T-helper 17 cell (primary cell): ENCODE measurements around the gene PSTK. TPM values are rescaled to one million over a fixed set of nuclear protein-coding genes. Genes with fewer than 3 reads are reported as not detected.

Experiments
- total RNA-seq, 4 donors: library from RNA in 2 of 4; stranded (reverse) in 2 of 4; gene quantifications; one replicate each; pipeline ENCODE4 v1.2.3 and lab custom pipeline; 2022 to 2026

PSTK gene
- total RNA-seq, 2 donors from 2014 or later, result 10.3 to 10.5 TPM

Other genes with a start within 250 kb of the PSTK start
- under 1 TPM; 0.73 to 0.82 TPM for gene CUZD1, start 134.5 kb upstream of the PSTK start, total RNA-seq
- gene FAM24B, start 100.8 kb upstream of the PSTK start, total RNA-seq, result 10 to 100 TPM in 1 of 2 donors, 1 to 10 TPM in 1; 9.0 to 10.7 TPM
- gene FAM24A, start 69.8 kb upstream of the PSTK start, total RNA-seq, result not detected
- gene C10orf88, start 26.2 kb upstream of the PSTK start, total RNA-seq, result 1 to 10 TPM; 5.7 to 6.8 TPM
- 10 to 100 TPM; 35.7 to 56.1 TPM for gene IKZF5, start 28.4 kb downstream of the PSTK start, total RNA-seq
- 10 to 100 TPM; 19.8 to 24.0 TPM for gene ACADSB, start 28.6 kb downstream of the PSTK start, total RNA-seq
- gene HMX3, start 155.6 kb downstream of the PSTK start, total RNA-seq, result under 1 TPM in 1 of 2 donors, not detected in 1; 0.39 TPM
- gene HMX2, start 167.7 kb downstream of the PSTK start, total RNA-seq, result not detected
- gene BUB3, start 174.0 kb downstream of the PSTK start, total RNA-seq, result 100 to 1,000 TPM; 105 to 111 TPM